ENCODE measurements around the gene COX7C. TPM values are rescaled to one million over a fixed set of nuclear protein-coding genes. Genes with fewer than 3 reads are reported as not detected.
A peak's percentile ranks its signal among the peaks of the same experiment; 100 is the strongest.
"Not testable (repeated sequence)": the region's sequence is repeated elsewhere in the genome, so short reads cannot be mapped to it uniquely, and the experiment has no call there.

COX7C gene
- total RNA-seq = 457 TPM

- ATAC-seq = peak; percentile 99
Measured at GRCh38 chr5:86617756-86618576, at the start of gene COX7C. Gene COX7C, plus strand, starts transcription at chr5:86617941. Its CDS starts 115 bp downstream, at chr5:86618056.

- ATAC-seq = not testable (repeated sequence)
Measured at GRCh38 chr5:86569522-86570426, 48.0 kb upstream of the COX7C start.

DNA sequence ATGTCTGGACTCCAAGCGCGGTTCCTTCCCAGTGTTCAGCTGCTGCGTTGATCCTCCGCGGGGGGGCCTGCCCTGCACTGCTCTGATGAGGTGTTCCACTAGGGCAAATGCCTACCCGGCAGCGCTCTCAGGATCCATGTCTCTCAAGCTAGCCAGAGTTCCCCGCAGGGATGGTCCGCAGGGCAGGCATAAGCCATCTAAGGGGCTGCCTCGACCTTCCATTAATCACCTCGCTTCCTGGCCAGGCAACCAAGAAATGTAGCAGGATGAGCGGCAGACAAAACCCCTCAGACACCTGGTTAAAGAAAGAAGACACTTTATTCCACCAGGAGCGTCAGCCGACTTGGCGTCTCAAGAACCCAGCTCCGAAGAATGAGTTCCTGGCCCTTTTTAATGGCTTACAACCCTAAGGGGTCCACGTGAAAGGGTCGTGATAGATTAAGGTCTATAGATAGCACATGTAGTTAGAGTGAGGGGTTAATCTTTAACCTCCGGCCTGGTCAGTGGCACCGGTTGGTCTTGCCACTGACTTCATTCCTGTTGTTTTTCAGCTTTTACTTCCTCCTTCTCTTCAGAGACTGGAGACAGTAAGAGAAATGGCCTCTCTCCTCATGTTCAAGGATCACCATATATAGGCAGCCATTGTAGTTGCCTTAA, 47.2 kb upstream of the COX7C start:
- no peak for ATAC-seq

GRCh38 chr5:86571109-86571508, 46.6 kb upstream of the COX7C start:
- not testable (repeated sequence) for ATAC-seq

DNA sequence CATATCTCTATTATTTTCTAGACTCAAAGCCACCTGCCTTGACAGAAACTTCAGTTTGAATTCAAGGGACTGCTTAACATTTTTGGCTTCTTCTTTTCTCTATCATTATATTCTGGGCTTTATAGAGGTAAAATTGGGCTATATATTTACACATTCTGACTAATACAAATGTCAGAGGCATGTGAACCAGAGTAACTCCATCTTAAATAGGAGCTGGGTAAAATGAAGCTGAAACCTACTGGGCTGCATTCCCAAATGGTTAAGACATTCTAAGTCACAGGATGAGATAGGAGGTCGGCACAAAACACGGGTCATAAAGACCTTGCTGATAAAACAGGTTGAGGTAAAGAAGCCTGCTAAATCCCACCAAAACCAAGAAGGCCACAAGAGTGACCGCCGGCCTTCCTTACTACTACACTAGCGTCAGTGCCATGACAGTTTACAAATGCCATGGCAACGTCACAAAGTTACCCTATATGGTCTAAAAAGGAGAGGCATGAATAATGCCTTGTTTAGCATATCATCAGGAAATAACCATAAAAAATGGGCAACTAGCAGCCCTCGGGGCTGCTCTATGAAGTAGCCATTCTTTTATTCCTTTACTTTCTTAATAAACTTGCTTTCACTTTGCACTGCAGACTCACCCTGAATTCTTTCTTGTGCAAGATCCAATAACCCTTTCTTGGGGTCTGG, 44.8 kb upstream of the COX7C start:
- no peak for ATAC-seq

GRCh38 chr5:86579502-86579901, 38.2 kb upstream of the COX7C start:
- no peak for ATAC-seq

- ATAC-seq = no peak
Measured at GRCh38 chr5:86596476-86596875, 21.3 kb upstream of the COX7C start.

DNA sequence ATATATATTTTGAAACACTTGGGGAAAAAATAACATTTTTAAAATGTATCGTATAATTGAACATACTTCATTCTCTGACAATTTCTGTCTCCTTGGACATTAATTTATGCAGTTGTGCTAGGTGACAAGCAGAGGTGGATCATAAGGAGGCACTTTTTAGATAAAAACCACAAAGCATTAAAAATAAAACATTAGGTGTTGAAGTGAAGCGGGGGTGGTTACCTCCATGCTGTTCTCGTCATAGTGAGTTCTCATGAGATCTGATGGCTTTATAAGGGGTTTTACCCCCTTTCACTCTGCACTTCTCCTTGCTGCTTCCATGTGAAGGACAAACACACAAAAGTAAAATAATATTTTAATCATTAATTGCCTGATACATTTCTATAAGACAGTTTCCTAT, 11.9 kb upstream of the COX7C start:
- no peak for ATAC-seq

DNA sequence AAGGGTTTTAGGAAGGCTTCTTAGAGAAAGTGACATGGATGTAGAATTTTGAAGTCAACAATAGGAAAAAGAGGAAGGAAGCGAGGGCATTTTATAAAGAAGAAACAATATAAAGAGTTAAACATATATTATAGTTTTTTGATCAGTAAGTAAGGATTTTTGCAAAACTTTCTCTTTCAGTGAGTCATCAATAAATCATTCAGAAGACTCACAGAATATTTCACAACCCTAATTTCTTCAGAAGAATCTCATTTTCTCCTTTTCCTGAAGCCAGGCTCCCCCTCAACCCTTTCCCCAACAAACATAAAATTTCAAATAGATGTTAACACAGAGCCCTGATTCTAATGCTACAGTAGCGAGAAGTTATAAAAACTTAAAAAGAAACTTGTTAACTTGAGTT, 4.3 kb upstream of the COX7C start:
- ATAC-seq = no peak

GRCh38 chr5:86617309-86617755, 409 bp upstream of the COX7C start:
- no peak for ATAC-seq

DNA sequence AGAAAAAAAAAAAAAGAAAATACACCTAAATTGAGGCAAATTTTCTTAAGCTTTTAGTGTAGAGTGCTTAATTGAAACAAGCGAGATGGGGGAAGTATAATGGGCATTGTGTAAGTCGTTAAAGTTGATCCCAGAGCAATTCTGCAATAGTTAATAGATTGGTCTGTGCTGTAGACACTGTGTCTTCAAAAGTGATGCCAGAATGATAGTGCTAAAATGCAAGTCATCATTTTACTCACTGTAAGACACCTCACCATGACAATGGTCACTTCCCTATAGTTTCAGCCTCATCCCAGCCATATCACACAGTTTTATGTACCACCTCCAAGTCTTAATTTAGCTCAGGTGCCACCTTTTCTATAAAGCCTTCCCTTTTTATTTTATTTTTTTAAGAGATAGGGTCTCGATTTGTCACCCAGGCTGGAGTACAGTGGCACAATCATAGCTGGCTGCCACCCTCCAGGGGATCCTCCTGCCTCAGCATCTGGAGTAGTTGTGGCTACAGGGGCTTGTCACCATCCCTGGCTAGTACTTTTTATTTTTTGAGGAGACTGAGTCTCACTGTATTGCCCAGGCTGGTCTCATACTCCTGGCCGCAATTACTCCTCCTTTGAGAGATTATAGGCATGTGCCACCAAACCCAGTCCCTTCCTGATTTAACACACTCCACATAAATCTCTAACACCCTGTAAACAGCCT, 6.2 kb downstream of the COX7C start:
- ATAC-seq = peak; percentile 28

DNA sequence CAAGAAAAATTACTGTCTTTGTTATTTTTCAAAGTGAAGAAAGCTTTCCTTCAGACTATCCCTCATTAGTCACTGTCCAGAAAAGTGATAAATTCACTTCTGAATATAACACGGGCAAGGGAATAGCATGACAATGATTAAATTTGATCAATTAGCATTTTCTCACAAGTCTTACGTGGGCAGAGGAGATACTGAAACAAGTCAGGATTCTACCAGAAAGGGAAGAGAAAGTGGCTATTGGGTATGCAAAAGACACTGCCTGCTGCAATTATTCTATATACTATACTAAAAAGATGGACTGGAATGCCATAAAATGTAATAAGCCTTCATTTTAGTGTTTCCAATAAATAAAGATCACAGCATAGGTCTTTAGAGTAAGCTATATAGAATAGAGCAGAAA, 7.4 kb downstream of the COX7C start:
- no peak for ATAC-seq

DNA sequence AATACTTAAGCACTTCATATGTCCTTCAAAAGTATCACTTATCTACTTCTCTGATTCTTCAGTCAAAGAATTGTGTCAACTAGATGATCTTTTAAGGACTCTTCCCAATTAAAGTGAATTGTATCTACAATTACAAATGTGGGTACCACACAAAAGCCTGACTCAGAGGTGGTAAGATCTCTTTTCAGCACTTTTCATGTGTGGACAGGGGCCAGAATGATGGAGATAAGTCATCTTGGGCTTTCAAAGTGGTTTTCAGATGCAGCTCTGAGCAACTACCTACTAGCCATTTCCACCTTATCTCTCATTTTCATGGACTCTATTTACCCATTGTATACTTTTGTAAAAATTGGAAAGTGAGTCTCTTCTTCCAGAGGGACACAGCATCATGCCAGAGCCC, 8.4 kb downstream of the COX7C start:
- no peak for ATAC-seq

DNA sequence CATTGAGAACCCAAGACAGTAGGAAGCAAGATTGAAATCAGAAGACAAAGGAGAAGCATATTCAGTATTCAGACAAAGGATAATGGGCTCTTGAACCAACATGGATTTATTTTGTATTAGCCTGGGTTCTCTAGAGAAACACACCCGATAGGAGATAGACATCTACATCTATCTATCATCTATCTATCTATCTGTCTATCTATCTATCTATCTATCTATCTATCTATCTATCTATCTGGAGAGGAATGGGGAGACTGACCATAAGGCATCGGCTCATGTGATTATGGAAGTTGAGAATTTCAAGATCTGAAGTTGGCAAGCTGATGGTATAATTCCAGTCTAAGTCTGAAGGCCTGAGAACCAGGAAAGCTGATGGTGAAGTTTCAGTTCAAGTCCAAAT, 13.4 kb downstream of the COX7C start:
- no peak for ATAC-seq

DNA sequence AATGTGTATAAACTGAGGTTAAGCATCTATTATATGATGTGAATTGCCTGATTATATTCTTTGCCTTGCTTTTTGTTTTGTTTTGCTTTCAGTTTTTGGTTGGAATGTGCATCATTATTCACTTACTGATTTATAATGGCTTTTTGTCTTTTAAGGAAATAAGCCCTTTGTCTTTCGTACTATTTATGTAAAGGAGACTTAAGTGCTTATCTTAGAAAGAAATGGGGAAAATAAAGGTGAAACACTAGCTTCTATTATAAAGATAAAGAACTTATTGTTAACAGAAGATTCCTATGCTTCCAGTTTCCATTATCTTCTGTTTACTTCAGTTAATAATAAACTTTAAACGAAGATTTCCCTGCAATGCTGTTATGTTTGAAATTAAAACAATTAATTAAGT, 23.3 kb downstream of the COX7C start:
- ATAC-seq = no peak

- no peak for ATAC-seq
Measured at GRCh38 chr5:86644843-86645242, 27.1 kb downstream of the COX7C start.

DNA sequence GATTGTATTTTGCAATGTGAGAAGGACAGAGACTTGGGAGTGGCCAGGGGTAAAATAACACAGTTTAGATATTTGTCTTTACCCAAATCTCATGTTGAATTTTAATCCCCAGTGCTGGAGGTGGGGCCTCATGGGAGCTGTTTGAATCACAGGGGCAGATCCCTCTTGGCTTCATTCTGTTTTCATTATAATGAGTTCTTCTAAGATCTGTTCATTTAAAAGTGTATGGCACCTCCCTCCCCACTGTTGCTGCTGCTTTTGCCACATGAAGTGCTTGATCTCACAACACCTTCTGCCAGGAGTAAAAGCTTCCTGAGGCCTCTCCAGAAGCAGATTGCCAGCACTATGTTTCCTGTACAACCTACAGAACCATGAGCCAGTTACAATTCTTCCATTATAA, 28.1 kb downstream of the COX7C start:
- ATAC-seq = no peak

GRCh38 chr5:86646671-86647070, 28.9 kb downstream of the COX7C start:
- ATAC-seq = no peak

DNA sequence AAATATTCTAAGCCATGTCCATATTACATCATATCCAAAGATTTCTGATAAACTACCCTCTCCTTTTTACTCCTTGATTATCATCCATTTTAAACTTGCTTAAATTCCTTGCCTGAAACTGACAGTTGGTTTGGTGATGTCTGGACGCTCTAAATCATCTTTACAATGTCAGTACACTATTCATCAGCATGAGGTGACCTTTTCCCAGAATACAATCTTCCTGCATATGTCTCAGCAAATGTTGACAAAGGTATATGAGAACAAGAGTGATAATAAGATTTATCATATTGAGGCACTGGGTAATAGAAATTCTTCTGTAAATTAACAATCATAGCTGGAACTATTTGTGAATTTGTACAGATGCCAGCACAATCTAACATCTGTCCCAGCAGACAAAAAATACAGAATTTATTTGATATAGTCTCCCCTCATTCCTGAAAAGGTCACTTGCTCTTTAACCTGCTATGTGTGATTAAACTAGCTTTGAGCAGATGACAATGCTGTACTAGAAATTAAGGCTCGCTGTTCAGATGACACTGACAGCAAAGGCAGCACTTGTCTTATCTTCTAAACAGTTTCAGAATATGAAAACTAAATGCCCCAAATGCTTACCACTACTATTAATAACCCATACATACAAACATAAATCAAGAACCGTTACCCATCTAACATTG, 32.2 kb downstream of the COX7C start:
- ATAC-seq = no peak

DNA sequence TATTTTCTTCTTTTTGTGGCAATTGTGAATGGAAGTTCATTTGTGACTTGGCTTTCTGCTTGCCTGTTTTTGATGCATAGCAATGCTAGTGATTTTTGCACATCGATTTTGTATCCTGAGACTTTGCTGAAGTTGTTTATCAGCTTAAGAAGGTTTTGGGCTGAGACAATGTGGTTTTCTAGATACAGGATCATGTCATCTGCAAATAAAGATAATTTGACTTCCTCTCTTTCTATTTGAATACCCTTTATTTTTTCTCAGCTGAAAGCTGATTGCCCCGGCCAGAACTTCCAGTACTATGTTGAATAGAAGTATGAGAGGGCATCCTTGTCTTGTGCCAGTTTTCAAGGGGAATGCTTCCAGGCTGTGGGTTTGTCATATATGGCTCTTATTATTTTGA, 43.0 kb downstream of the COX7C start:
- not testable (repeated sequence) for ATAC-seq

- ATAC-seq = no peak
Measured at GRCh38 chr5:86664173-86664572, 46.4 kb downstream of the COX7C start.

Data from esophagus mucosa (tissue), 1 donor.